Testis (tissue), 2 donors: Measurements from ENCODE around the gene EPB41L2.

Experiments used
- CTCF ChIP-seq, 3 experiments: fragments of 450-650 bp in 2 of 3; fragments of 200-600 bp in 1 of 3; sonication (generic) in 1 of 3; IDR thresholded peaks; one replicate each; pipeline ENCODE4 v1.5.1; 2016 to 2019; ENCODE audit warnings: antibody characterized with exemption in 3 of 3, mild to moderate bottlenecking in 2 of 3, moderate library complexity in 1 of 3
- POLR2A ChIP-seq: fragments of 450-650 bp; IDR thresholded peaks from one replicate; pipeline ENCODE4 v1.6.1; 2017; ENCODE audit warnings: antibody characterized with exemption, mild to moderate bottlenecking, moderate library complexity

GRCh38 chr6:130978180-130978579 lies 84.9 kb downstream of the EPB41L2 start:
- TF ChIP-seq CTCF (IDR thresholded peaks at IDR 0.05) = no peak
- TF ChIP-seq POLR2A = no peak
